ENCODE measurements around the gene ANKZF1. TPM values are rescaled to one million over a fixed set of nuclear protein-coding genes. Genes with fewer than 3 reads are reported as not detected.

Gene ANKZF1
- total and polyA plus RNA-seq, 2 experiments from 2014 or later = 27.8 to 31.5 TPM

DNA sequence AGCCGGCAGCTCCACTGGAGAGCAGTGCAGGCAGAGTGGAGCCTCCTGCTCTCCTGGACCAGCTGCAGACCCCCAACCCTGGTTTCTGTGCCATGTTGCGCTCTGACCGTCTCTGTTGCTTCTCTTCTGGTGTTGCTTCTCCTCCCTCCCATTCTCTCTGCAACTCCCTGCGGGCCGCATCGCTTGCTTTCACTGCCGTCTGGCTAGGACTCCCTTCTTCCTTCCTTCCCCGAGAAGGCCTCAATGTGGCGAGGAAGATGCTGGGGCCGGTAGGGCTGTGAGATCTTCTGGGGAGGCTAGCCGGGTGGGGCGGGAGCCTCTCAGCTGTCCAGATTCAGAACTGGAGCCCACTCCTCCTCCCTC is 55.7 kb downstream of the ANKZF1 start:
- H3K9me2 ChIP-seq (ENCODE audit: insufficient read depth) = no peaks in the 10 kb centered on the region
- H3F3A ChIP-seq (ENCODE audit: insufficient read depth) = peaks cover 8% of the 10 kb centered on the region
- no peaks in the 10 kb centered on the region for H3K36me3 ChIP-seq (ENCODE audit: low read depth)
- peak overlapping the region; percentile 33; the same call in 1 of the 2 replicates for H3K27ac ChIP-seq
- H3K79me2 ChIP-seq (ENCODE audit: insufficient read depth) = peaks cover 8% of the 10 kb centered on the region; the same call in 1 of the 2 replicates
- H4K20me1 ChIP-seq (ENCODE audit: insufficient read depth) = no peaks in the 10 kb centered on the region
- H3K4me3 ChIP-seq = no peak overlapping the region
- no peak overlapping the region for H2AFZ ChIP-seq
- no peak for DNase-seq
- H3K9me3 ChIP-seq (ENCODE audit: low read depth) = no peaks in the 10 kb centered on the region
- peak overlapping the region; percentile 38; the same call in 1 of the 2 replicates for H3K9ac ChIP-seq
- no peak for TF ChIP-seq EZH2 (IDR thresholded peaks at IDR 0.05; ENCODE audit: insufficient read depth, poor library complexity, severe bottlenecking)
- TF ChIP-seq EZH2phosphoT487 (IDR thresholded peaks at IDR 0.05; ENCODE audit: insufficient read depth, low read depth) = no peak
- H3K4me2 ChIP-seq (ENCODE audit: unreplicated experiment) = peak overlapping the region; percentile 50
- H3K4me1 ChIP-seq (ENCODE audit: insufficient read depth) = peaks cover 25% of the 10 kb centered on the region
- 75 to 77% methylated on average over 11 to 12 of the region's 12 CpGs for WGBS, 2 experiments (ENCODE audit: low coverage in 1 of 2, low lambda C conversion rate in 2 of 2, missing lambda C conversion rate in 2 of 2)
- in situ Hi-C loops (cut with MboI) = no loop called here
- H3K27me3 ChIP-seq (replicated peaks; ENCODE audit: insufficient read depth) = no peaks in the 10 kb centered on the region

- Histone ChIP-seq H3K4me2 (ENCODE audit: unreplicated experiment) (peak overlapping the region; percentile 50), H3K36me3 (ENCODE audit: low read depth) (no peaks in the 10 kb centered on the region), H4K20me1 (ENCODE audit: insufficient read depth) (no peaks in the 10 kb centered on the region), H3K9me2 (ENCODE audit: insufficient read depth) (no peaks in the 10 kb centered on the region), H3K27ac (peak overlapping the region; percentile 45), H3K4me1 (ENCODE audit: insufficient read depth) (peaks cover 22% of the 10 kb centered on the region), H3K79me2 (ENCODE audit: insufficient read depth) (0 out of 2 replicates have a peak, but pooled peaks cover 2% of the 10 kb centered on the region), H3K27me3 (replicated peaks; ENCODE audit: insufficient read depth) (no peaks in the 10 kb centered on the region), H3K4me3 (no peak overlapping the region), H3K9ac (peak overlapping the region; percentile 38; the same call in 1 of the 2 replicates), H3F3A (ENCODE audit: insufficient read depth) (peaks cover 8% of the 10 kb centered on the region), H2AFZ (no peak overlapping the region), H3K9me3 (ENCODE audit: low read depth) (no peaks in the 10 kb centered on the region)
- in situ Hi-C loops (cut with MboI) = no loop called here
- TF ChIP-seq EZH2 (IDR thresholded peaks at IDR 0.05; ENCODE audit: insufficient read depth, poor library complexity, severe bottlenecking) (no peak), EZH2phosphoT487 (IDR thresholded peaks at IDR 0.05; ENCODE audit: insufficient read depth, low read depth) (no peak)
- 28 to 31% methylated on average over 13 to 16 of the region's 17 CpGs for WGBS, 2 experiments (ENCODE audit: low coverage in 1 of 2, low lambda C conversion rate in 2 of 2, missing lambda C conversion rate in 2 of 2)
- peak; percentile 82 for DNase-seq
Observed at GRCh38 chr2:219285894-219286425, 56.4 kb downstream of the ANKZF1 start.

Other genes starting within 250 kb of the ANKZF1 start
- not detected in 2 replicates for gene FEV, start 244.6 kb upstream of the ANKZF1 start, total RNA-seq (2014; rRNA removed; shearing (Covaris generic))
- gene FEV, start 244.6 kb upstream of the ANKZF1 start, polyA plus RNA-seq (2016; fragmentation: Nextera tagmentation; extraction: Ambion mirVana) = not detected in 2 replicates
- gene CRYBA2, start 236.4 kb upstream of the ANKZF1 start, total RNA-seq (2014; rRNA removed; shearing (Covaris generic)) = not detected in 2 replicates
- not detected in 2 replicates for gene CRYBA2, start 236.4 kb upstream of the ANKZF1 start, polyA plus RNA-seq (2016; fragmentation: Nextera tagmentation; extraction: Ambion mirVana)
- not detected in 2 replicates for gene CFAP65, start 188.3 kb upstream of the ANKZF1 start, total RNA-seq (2014; rRNA removed; shearing (Covaris generic))
- 0.08 TPM in 1 of 2 replicates, not detected in the other for gene CFAP65, start 188.3 kb upstream of the ANKZF1 start, polyA plus RNA-seq (2016; fragmentation: Nextera tagmentation; extraction: Ambion mirVana)
- gene IHH, start 168.9 kb upstream of the ANKZF1 start, total RNA-seq (2014; rRNA removed; shearing (Covaris generic)) = not detected in 2 replicates
- gene IHH, start 168.9 kb upstream of the ANKZF1 start, polyA plus RNA-seq (2016; fragmentation: Nextera tagmentation; extraction: Ambion mirVana) = not detected in 2 replicates
- 8.3 and 16.1 TPM in 2 replicates for gene NHEJ1, start 69.0 kb upstream of the ANKZF1 start, total RNA-seq (2014; rRNA removed; shearing (Covaris generic))
- 8.3 and 10.5 TPM in 2 replicates for gene NHEJ1, start 69.0 kb upstream of the ANKZF1 start, polyA plus RNA-seq (2016; fragmentation: Nextera tagmentation; extraction: Ambion mirVana)
- 0.13 and 1.2 TPM in 2 replicates for gene SLC23A3, start 59.8 kb upstream of the ANKZF1 start, total RNA-seq (2014; rRNA removed; shearing (Covaris generic))
- gene SLC23A3, start 59.8 kb upstream of the ANKZF1 start, polyA plus RNA-seq (2016; fragmentation: Nextera tagmentation; extraction: Ambion mirVana) = 0.24 and 0.58 TPM in 2 replicates
- gene CNPPD1, start 52.9 kb upstream of the ANKZF1 start, total RNA-seq (2014; rRNA removed; shearing (Covaris generic)) = 34.5 and 35.2 TPM in 2 replicates
- 43.8 and 43.9 TPM in 2 replicates for gene CNPPD1, start 52.9 kb upstream of the ANKZF1 start, polyA plus RNA-seq (2016; fragmentation: Nextera tagmentation; extraction: Ambion mirVana)
- 98.9 and 120 TPM in 2 replicates for gene RETREG2, start 51.5 kb upstream of the ANKZF1 start, total RNA-seq (2014; rRNA removed; shearing (Covaris generic))
- 20.7 and 21.5 TPM in 2 replicates for gene RETREG2, start 51.5 kb upstream of the ANKZF1 start, polyA plus RNA-seq (2016; fragmentation: Nextera tagmentation; extraction: Ambion mirVana)
- gene ZFAND2B, start 23.0 kb upstream of the ANKZF1 start, total RNA-seq (2014; rRNA removed; shearing (Covaris generic)) = 39.3 and 42.4 TPM in 2 replicates
- gene ZFAND2B, start 23.0 kb upstream of the ANKZF1 start, polyA plus RNA-seq (2016; fragmentation: Nextera tagmentation; extraction: Ambion mirVana) = 36.0 and 38.9 TPM in 2 replicates
- 25.3 and 35.7 TPM in 2 replicates for gene ABCB6, start 10.8 kb upstream of the ANKZF1 start, total RNA-seq (2014; rRNA removed; shearing (Covaris generic))
- gene ABCB6, start 10.8 kb upstream of the ANKZF1 start, polyA plus RNA-seq (2016; fragmentation: Nextera tagmentation; extraction: Ambion mirVana) = 21.8 TPM in 2 replicates
- 84.4 and 97.3 TPM in 2 replicates for gene ATG9A, start 170 bp upstream of the ANKZF1 start, total RNA-seq (2014; rRNA removed; shearing (Covaris generic))
- 68.5 and 72.6 TPM in 2 replicates for gene ATG9A, start 170 bp upstream of the ANKZF1 start, polyA plus RNA-seq (2016; fragmentation: Nextera tagmentation; extraction: Ambion mirVana)
- gene GLB1L, start 15.6 kb downstream of the ANKZF1 start, total RNA-seq (2014; rRNA removed; shearing (Covaris generic)) = 13.4 and 13.5 TPM in 2 replicates
- 3.4 and 3.8 TPM in 2 replicates for gene GLB1L, start 15.6 kb downstream of the ANKZF1 start, polyA plus RNA-seq (2016; fragmentation: Nextera tagmentation; extraction: Ambion mirVana)
- gene STK16, start 15.7 kb downstream of the ANKZF1 start, total RNA-seq (2014; rRNA removed; shearing (Covaris generic)) = 15.3 and 16.0 TPM in 2 replicates
- gene STK16, start 15.7 kb downstream of the ANKZF1 start, polyA plus RNA-seq (2016; fragmentation: Nextera tagmentation; extraction: Ambion mirVana) = 5.3 and 7.2 TPM in 2 replicates
- not detected in 2 replicates for gene TUBA4B, start 23.4 kb downstream of the ANKZF1 start, total RNA-seq (2014; rRNA removed; shearing (Covaris generic))
- gene TUBA4B, start 23.4 kb downstream of the ANKZF1 start, polyA plus RNA-seq (2016; fragmentation: Nextera tagmentation; extraction: Ambion mirVana) = not detected in 2 replicates
- gene TUBA4A, start 24.1 kb downstream of the ANKZF1 start, total RNA-seq (2014; rRNA removed; shearing (Covaris generic)) = 14.3 and 27.1 TPM in 2 replicates
- 14.5 and 15.5 TPM in 2 replicates for gene TUBA4A, start 24.1 kb downstream of the ANKZF1 start, polyA plus RNA-seq (2016; fragmentation: Nextera tagmentation; extraction: Ambion mirVana)
- 50.5 and 53.7 TPM in 2 replicates for gene DNAJB2, start 49.6 kb downstream of the ANKZF1 start, total RNA-seq (2014; rRNA removed; shearing (Covaris generic))
- gene DNAJB2, start 49.6 kb downstream of the ANKZF1 start, polyA plus RNA-seq (2016; fragmentation: Nextera tagmentation; extraction: Ambion mirVana) = 11.1 and 12.6 TPM in 2 replicates
- 50.5 and 54.1 TPM in 2 replicates for gene PTPRN, start 79.6 kb downstream of the ANKZF1 start, total RNA-seq (2014; rRNA removed; shearing (Covaris generic))
- 29.2 and 30.5 TPM in 2 replicates for gene PTPRN, start 79.6 kb downstream of the ANKZF1 start, polyA plus RNA-seq (2016; fragmentation: Nextera tagmentation; extraction: Ambion mirVana)
- gene RESP18, start 102.9 kb downstream of the ANKZF1 start, total RNA-seq (2014; rRNA removed; shearing (Covaris generic)) = not detected in 2 replicates
- gene RESP18, start 102.9 kb downstream of the ANKZF1 start, polyA plus RNA-seq (2016; fragmentation: Nextera tagmentation; extraction: Ambion mirVana) = not detected in 2 replicates
- 79.8 and 84.5 TPM in 2 replicates for gene DNPEP, start 158.1 kb downstream of the ANKZF1 start, total RNA-seq (2014; rRNA removed; shearing (Covaris generic))
- gene DNPEP, start 158.1 kb downstream of the ANKZF1 start, polyA plus RNA-seq (2016; fragmentation: Nextera tagmentation; extraction: Ambion mirVana) = 54.5 and 57.5 TPM in 2 replicates
- gene DES, start 188.6 kb downstream of the ANKZF1 start, total RNA-seq (2014; rRNA removed; shearing (Covaris generic)) = 0.51 and 2.7 TPM in 2 replicates
- 0.75 and 1.1 TPM in 2 replicates for gene DES, start 188.6 kb downstream of the ANKZF1 start, polyA plus RNA-seq (2016; fragmentation: Nextera tagmentation; extraction: Ambion mirVana)
- gene SPEG, start 205.0 kb downstream of the ANKZF1 start, total RNA-seq (2014; rRNA removed; shearing (Covaris generic)) = 26.5 and 32.1 TPM in 2 replicates
- gene SPEG, start 205.0 kb downstream of the ANKZF1 start, polyA plus RNA-seq (2016; fragmentation: Nextera tagmentation; extraction: Ambion mirVana) = 6.8 and 9.4 TPM in 2 replicates